ENCODE results near the gene WDR59. TPM values are rescaled to one million over a fixed set of nuclear protein-coding genes. Genes with fewer than 3 reads are reported as not detected.
A peak's percentile ranks its signal among the peaks of the same experiment; 100 is the strongest.

The WDR59 gene
- total and polyA plus RNA-seq, 7 donors, result 6.2 to 40.7 (median 20.3) TPM

- no peak for DNase-seq
- intact Hi-C loops (cut with DNase I), result loop anchor here (5.0 kb wide), 1 partner anchor 53 kb away; no protein-coding TSS in a partner anchor
- TF ChIP-seq CTCF (IDR thresholded peaks at IDR 0.05), result no peak
- TF ChIP-seq POLR2A (IDR thresholded peaks at IDR 0.05), result no peak
- TF ChIP-seq POLR2AphosphoS5 (IDR thresholded peaks at IDR 0.05), result no peak
- no peak for TF ChIP-seq EP300 (IDR thresholded peaks at IDR 0.05)
- Histone ChIP-seq H3K4me1 (peaks cover 0 to 51% (median 39%) of the 10 kb centered on the region in 4 donors), H3K27ac (peak overlapping the region in 2 of 4 donors; percentile 7 to 22), H3K4me3 (no peak overlapping the region), H3K9me3 (no peaks in the 10 kb centered on the region), H3K27me3 (no peaks in the 10 kb centered on the region), H3K36me3 (no peaks in the 10 kb centered on the region)
- WGBS, 2 donors, result 92 to 93% methylated on average over 5 of the region's 5 CpGs
These were observed 19.0 kb upstream of the WDR59 start for GRCh38 chr16:75003931-75004330.

GRCh38 chr16:75002474-75002873 is 17.6 kb upstream of the WDR59 start:
- no peak for DNase-seq
- Histone ChIP-seq H3K27me3 (no peaks in the 10 kb centered on the region), H3K4me3 (no peak overlapping the region), H3K9me3 (no peaks in the 10 kb centered on the region), H3K36me3 (no peaks in the 10 kb centered on the region), H3K4me1 (peaks cover 0 to 53% (median 31%) of the 10 kb centered on the region in 4 donors), H3K27ac (peak overlapping the region in 3 of 4 donors; percentile 0 to 92 (median 91))
- intact Hi-C loops (cut with DNase I), result loop anchor here (5.0 kb wide), 1 partner anchor 55 kb away; no protein-coding TSS in a partner anchor
- TF ChIP-seq EP300 (IDR thresholded peaks at IDR 0.05) (no peak), CTCF (IDR thresholded peaks at IDR 0.05) (no peak), POLR2A (IDR thresholded peaks at IDR 0.05) (no peak), POLR2AphosphoS5 (IDR thresholded peaks at IDR 0.05) (no peak)
- 65 to 81% methylated on average over 9 of the region's 9 CpGs for WGBS, 2 donors

- H3K27me3 ChIP-seq, result no peaks in the 10 kb centered on the region
- peaks cover 0 to 47% (median 26%) of the 10 kb centered on the region in 4 donors for H3K4me1 ChIP-seq
- no peaks in the 10 kb centered on the region for H3K9me3 ChIP-seq
- intact Hi-C loops (cut with DNase I), result loop anchor here (5.0 kb wide), 1 partner anchor 57 kb away; no protein-coding TSS in a partner anchor
- no peaks in the 10 kb centered on the region for H3K36me3 ChIP-seq
- peak overlapping the region; percentile 77 to 93 (median 92) for H3K27ac ChIP-seq
- peak overlapping the region; percentile 84 to 99 (median 93) for H3K4me3 ChIP-seq
- 37 to 39% methylated on average over 15 of the region's 15 CpGs for WGBS, 2 donors
- no peak for DNase-seq
- no peak for TF ChIP-seq EP300 (IDR thresholded peaks at IDR 0.05)
- TF ChIP-seq POLR2A (IDR thresholded peaks at IDR 0.05), result no peak
These were observed 15.7 kb upstream of the WDR59 start for GRCh38 chr16:75000481-75001081.

- Histone ChIP-seq H3K36me3 (no peaks in the 10 kb centered on the region), H3K27me3 (no peaks in the 10 kb centered on the region), H3K9me3 (no peaks in the 10 kb centered on the region), H3K4me3 (peak overlapping the region; percentile 84 to 99 (median 93)), H3K4me1 (peaks cover 0 to 43% (median 22%) of the 10 kb centered on the region in 4 donors), H3K27ac (peak overlapping the region; percentile 77 to 93 (median 92))
- intact Hi-C loops (cut with DNase I), result loop anchor here (5.0 kb wide), 1 partner anchor 57 kb away; no protein-coding TSS in a partner anchor
- 2% methylated on average over 71 of the region's 71 CpGs for WGBS, 2 donors
- DNase-seq, result peak; percentile 80
- TF ChIP-seq POLR2AphosphoS5 (IDR thresholded peaks at IDR 0.05), result no peak
- TF ChIP-seq EP300 (IDR thresholded peaks at IDR 0.05), result no peak
- TF ChIP-seq CTCF (IDR thresholded peaks at IDR 0.05), result peak in 1 of 4 experiments; percentile 8
- TF ChIP-seq POLR2A (IDR thresholded peaks at IDR 0.05), result no peak
These were observed 14.9 kb upstream of the WDR59 start for GRCh38 chr16:74999609-75000480.

- peak overlapping the region; percentile 77 to 93 (median 92) for H3K27ac ChIP-seq
- H3K4me3 ChIP-seq, result peak overlapping the region; percentile 84 to 99 (median 93)
- WGBS, 2 donors, result 1% methylated on average over 44 of the region's 44 CpGs
- peak in 1 of 4 donors; percentile 37 for TF ChIP-seq POLR2AphosphoS5 (IDR thresholded peaks at IDR 0.05)
- no peak for TF ChIP-seq EP300 (IDR thresholded peaks at IDR 0.05)
- TF ChIP-seq CTCF (IDR thresholded peaks at IDR 0.05), result no peak
- no peak for TF ChIP-seq POLR2A (IDR thresholded peaks at IDR 0.05)
- H3K36me3 ChIP-seq, result no peaks in the 10 kb centered on the region
- peak; percentile 73 for DNase-seq
- peaks cover 0 to 43% (median 21%) of the 10 kb centered on the region in 4 donors for H3K4me1 ChIP-seq
- intact Hi-C loops (cut with DNase I), result no loop called here
- no peaks in the 10 kb centered on the region for H3K9me3 ChIP-seq
- H3K27me3 ChIP-seq, result no peaks in the 10 kb centered on the region
These were observed 14.3 kb upstream of the WDR59 start for GRCh38 chr16:74999219-74999608.
